Endothelial cell of umbilical vein (primary cell): Measurements from ENCODE around the gene PEX7. TPM values are rescaled to one million over a fixed set of nuclear protein-coding genes. Genes with fewer than 3 reads are reported as not detected.
"Not testable (repeated sequence)": the region's sequence is repeated elsewhere in the genome, so short reads cannot be mapped to it uniquely, and the experiment has no call there.

Experiments used
- BruUV-seq: library from RNA; stranded (reverse); fragments of 400-500 nt; replicated peaks from 2 replicates; lab custom pipeline; 2021; lab: Mats Ljungman, UMichigan
- CTCF ChIA-PET: fragments of 300-600, 350-600 bp; sonication (Branson Sonifier 250); formaldehyde crosslinking; loops from one replicate; lab custom pipeline; 2021; ENCODE audit warnings: antibody characterized with exemption, inconsistent platforms; lab: Charles Lee
- POLR2A ChIA-PET: fragments of 300-600, 350-600 bp; sonication (Branson Sonifier 250); formaldehyde crosslinking; loops from one replicate; lab custom pipeline; 2021; ENCODE audit warnings: antibody characterized with exemption, inconsistent platforms; lab: Charles Lee
- DNase-seq: peaks from one replicate; pipeline ENCODE4 v3.0.0-alpha.2; 2011; ENCODE audit warnings: low read depth, low spot score
- FAIRE-seq: peaks from 2 replicates; lab custom pipeline; 2011; peaks lifted over from hg19 to GRCh38; lab: Jason Lieb, UNC
- H2AFZ ChIP-seq: 2 replicates; pipeline ENCODE4 v1.6.0; 2012; ENCODE audit warnings: low read depth, low read length, control low read depth, inconsistent platforms
- H3K27ac ChIP-seq: 2 replicates; pipeline ENCODE4 v1.5.1; 2011; ENCODE audit warnings: low read depth, mild to moderate bottlenecking, control low read depth, low read length, moderate library complexity; ENCODE audit not compliant: insufficient read depth
- H3K27me3 ChIP-seq, 2 experiments: 2 replicates each; pipeline versions ENCODE4 v1.6.0 to v1.6.1; 2011; ENCODE audit warnings: low read length in 2 of 2, mixed read lengths in 1 of 2; ENCODE audit not compliant: control insufficient read depth in 2 of 2, insufficient read depth in 2 of 2
- H3K36me3 ChIP-seq, 2 experiments: 2 replicates in 1 of 2; 3 replicates in 1 of 2; pipeline ENCODE4 v1.5.1; 2011; ENCODE audit warnings: low read length in 2 of 2, mild to moderate bottlenecking in 1 of 2, moderate library complexity in 1 of 2; ENCODE audit not compliant: control insufficient read depth in 2 of 2, insufficient read depth in 2 of 2; ENCODE audit errors: extremely low read depth in 1 of 2
- H3K4me1 ChIP-seq: 3 replicates; pipeline ENCODE4 v1.5.1; 2011; ENCODE audit warnings: mild to moderate bottlenecking, low read length; ENCODE audit not compliant: control insufficient read depth, insufficient read depth; ENCODE audit errors: extremely low read depth
- H3K4me2 ChIP-seq: 2 replicates; pipeline ENCODE4 v1.6.1; 2011; ENCODE audit warnings: low read length, control low read depth, mixed read lengths; ENCODE audit not compliant: insufficient read depth
- H3K4me3 ChIP-seq, 3 experiments: fragments of 200-600 bp in 1 of 3; sonication (generic), shearing (Covaris generic) in 1 of 3; replicated peaks in 1 of 3; 2 replicates each; pipeline ENCODE4 v1.5.1; 2011 to 2016; ENCODE audit warnings: control low read depth in 3 of 3, low read length in 3 of 3, mild to moderate bottlenecking in 2 of 3, inconsistent platforms in 1 of 3, low read depth in 1 of 3, moderate library complexity in 1 of 3; ENCODE audit not compliant: insufficient read depth in 1 of 3
- H3K79me2 ChIP-seq: 2 replicates; pipeline ENCODE4 v1.6.0; 2012; ENCODE audit warnings: low read length, inconsistent platforms; ENCODE audit not compliant: control insufficient read depth, insufficient read depth
- H3K9ac ChIP-seq: replicated peaks from 2 replicates; pipeline ENCODE3; 2011; ENCODE audit warnings: low read length, control low read depth; ENCODE audit not compliant: insufficient read depth; ENCODE audit errors: extremely low read depth
- H3K9me1 ChIP-seq: replicated peaks from 3 replicates; pipeline ENCODE4 v1.6.0; 2011; ENCODE audit warnings: mild to moderate bottlenecking, low read length; ENCODE audit not compliant: control insufficient read depth, insufficient read depth; ENCODE audit errors: extremely low read depth
- H3K9me3 ChIP-seq: replicated peaks from 2 replicates; pipeline ENCODE4 v1.5.1; 2012; ENCODE audit warnings: low read length, inconsistent platforms; ENCODE audit not compliant: control insufficient read depth, insufficient read depth
- H4K20me1 ChIP-seq: replicated peaks from 2 replicates; pipeline ENCODE3; 2011; ENCODE audit warnings: mild to moderate bottlenecking, low read length; ENCODE audit not compliant: control insufficient read depth, insufficient read depth; ENCODE audit errors: extremely low read depth
- FOS ChIP-seq: IDR thresholded peaks from 2 replicates; pipeline ENCODE4 v1.6.1; 2011; ENCODE audit warnings: mild to moderate bottlenecking, low read length, moderate library complexity, borderline replicate concordance; ENCODE audit not compliant: insufficient read depth
- GATA2 ChIP-seq: IDR thresholded peaks from 2 replicates; pipeline ENCODE4 v1.7.0; 2011; ENCODE audit warnings: low read depth, mild to moderate bottlenecking, moderate library complexity, mixed read lengths, low read length; ENCODE audit not compliant: insufficient read length, insufficient read depth
- POLR2A ChIP-seq: IDR thresholded peaks from 2 replicates; pipeline ENCODE4 v1.6.1; 2012; ENCODE audit warnings: low read depth, mild to moderate bottlenecking, control low read depth, low read length
- dilution Hi-C: fragments of 300-500 bp; cut with MboI; formaldehyde crosslinking; loops from one replicate; pipeline ENCODE4 v1.15.0; 2019; ENCODE audit warnings: low sequenced_read_pairs; ENCODE audit not compliant: extremely low pct_ligation_motif_present
- intact Hi-C: fragments of 100-400 bp; cut with micrococcal nuclease; formaldehyde crosslinking; loops from one replicate; pipeline ENCODE4 v1.10.0; 2022
- polyA plus RNA-seq, 4 experiments: library from polyadenylated mRNA; depleted of rRNA in 3 of 4; stranded (reverse) in 3 of 4; unstranded in 1 of 4; fragments of >200 nt; gene quantifications; 2 replicates each; pipeline versions ENCODE4 v1.2.1 to v1.2.3, GENCODE V29; 2011 to 2012; ENCODE audit warnings: missing spikeins in 1 of 4
- total RNA-seq: library from RNA; stranded (reverse); gene quantifications from 2 replicates; pipeline ENCODE4 v1.2.3, GENCODE V29; 2021

The PEX7 gene
- total and polyA plus RNA-seq, 2 donors (not counting 3 experiments of a cell fraction or from before 2014, with no cell fraction given) = 3.7 to 5.7 TPM

DNA sequence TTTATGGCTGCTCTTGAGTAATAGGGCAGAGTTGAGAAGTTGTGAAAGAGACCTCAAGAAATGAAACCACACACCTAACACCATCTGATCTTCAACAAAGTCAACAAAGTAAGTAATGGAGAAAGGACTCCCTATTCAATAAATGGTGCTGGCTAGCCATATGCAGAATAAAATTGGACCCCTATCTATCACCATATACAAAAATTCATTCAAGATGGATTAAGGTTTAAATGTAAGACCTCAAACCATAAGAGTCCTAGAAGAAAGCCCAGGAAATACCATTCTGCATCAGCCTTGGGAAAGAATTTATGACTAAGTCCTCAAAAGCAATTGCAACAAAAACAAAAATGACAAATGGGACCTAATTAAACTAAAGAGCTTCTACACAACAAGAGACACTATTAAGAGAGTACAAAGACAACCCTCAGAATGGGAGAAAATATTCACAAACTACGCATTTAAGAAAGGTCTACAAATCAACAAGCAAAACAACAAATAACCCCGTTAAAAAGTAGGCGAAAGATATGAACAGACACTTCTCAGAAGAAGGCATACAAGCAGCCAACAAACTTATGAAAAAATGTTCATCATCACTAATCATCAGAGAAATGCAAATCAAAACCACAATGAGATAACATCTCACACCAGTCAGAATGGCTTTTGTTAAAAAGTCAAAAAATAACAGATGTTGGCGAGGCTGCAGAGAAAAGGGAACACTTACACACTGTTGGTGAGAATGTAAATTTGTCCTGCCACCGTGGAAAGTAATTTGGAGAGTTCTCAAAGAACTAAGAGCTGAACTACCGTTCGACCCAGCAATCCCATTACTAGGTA lies 34.1 kb upstream of the PEX7 start:
- BruUV-seq = no TSS peak
- no peak for TF ChIP-seq POLR2A
- peak; percentile 14 for TF ChIP-seq GATA2
- peak; percentile 24 for TF ChIP-seq FOS
- DNase-seq (peak; percentile 42), FAIRE-seq (peak; percentile 31)
- no peaks in the 10 kb centered on the region for H4K20me1 ChIP-seq
- H3K27me3 ChIP-seq = no peaks in the 10 kb centered on the region
- H3K79me2 ChIP-seq = peaks cover 43% of the 10 kb centered on the region
- H3K9me1 ChIP-seq = no peaks in the 10 kb centered on the region
- CTCF ChIA-PET = interaction anchor here (1.0 to 8.7 kb wide), 2 partner anchors 16 to 144 kb away, joined by 3 to 708 read pairs; no protein-coding TSS in a partner anchor
- H3K27ac ChIP-seq = no peak overlapping the region
- peak overlapping the region; percentile 26 for H3K4me2 ChIP-seq
- no peaks in the 10 kb centered on the region for H3K36me3 ChIP-seq
- no peaks in the 10 kb centered on the region for H3K9me3 ChIP-seq
- dilution Hi-C loops = no loop called here
- no peak overlapping the region for H2AFZ ChIP-seq
- POLR2A ChIA-PET = no interaction called here
- intact Hi-C loops = loop anchor here (10.0 kb wide), 1 partner anchor 1293 kb away; the partner anchor contains the start of gene AHI1
- H3K9ac ChIP-seq = no peak overlapping the region
- H3K4me1 ChIP-seq = peaks cover 43% of the 10 kb centered on the region
- no peak overlapping the region for H3K4me3 ChIP-seq

DNA sequence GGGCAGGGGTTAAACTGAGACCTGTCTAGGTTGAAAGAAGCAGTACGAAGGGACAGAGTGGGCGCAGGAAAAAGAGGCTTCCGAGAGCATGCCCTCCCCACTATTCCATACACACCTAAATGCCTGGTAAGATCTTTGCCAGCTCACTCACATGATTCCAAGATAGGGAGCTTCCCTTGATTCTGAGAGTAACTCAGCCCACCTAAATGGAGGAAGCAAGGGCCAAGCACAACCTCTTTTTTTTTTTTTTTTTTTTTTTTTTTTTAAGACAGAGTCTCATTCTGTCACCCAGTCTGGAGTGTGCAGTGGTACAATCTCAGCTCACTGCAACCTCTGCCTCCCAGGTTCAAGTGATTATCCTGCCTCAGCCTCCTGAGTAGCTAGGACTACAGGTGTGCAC lies 33.0 kb upstream of the PEX7 start:
- H3K27ac ChIP-seq, H4K20me1 ChIP-seq, POLR2A ChIA-PET, H3K9me3 ChIP-seq, H3K27me3 ChIP-seq, H3K4me2 ChIP-seq, H3K9me1 ChIP-seq, H3K4me3 ChIP-seq, FAIRE-seq, H2AFZ ChIP-seq, H3K36me3 ChIP-seq, DNase-seq, H3K9ac ChIP-seq, BruUV-seq, dilution Hi-C loops: not testable (repeated sequence)
- Histone ChIP-seq H3K79me2 (peaks cover 35% of the 10 kb centered on the region), H3K4me1 (peaks cover 32% of the 10 kb centered on the region)
- intact Hi-C loops = loop anchor here (10.0 kb wide), 1 partner anchor 1295 kb away; the partner anchor contains the start of gene AHI1
- CTCF ChIA-PET = interaction anchor here (0.6 to 8.7 kb wide), 5 partner anchors 17 to 524 kb away, joined by 3 to 708 read pairs (median 4); no protein-coding TSS in a partner anchor
